Activated gamma-delta T cell treated with anti-CD3 and anti-CD28 coated beads, Interleukin-2, amount 50 U/mL, for 16 hours (primary cell): ENCODE measurements around the gene GLYR1.
A peak's percentile ranks its signal among the peaks of the same experiment; 100 is the strongest.
"Not testable (repeated sequence)": the region's sequence is repeated elsewhere in the genome, so short reads cannot be mapped to it uniquely, and the experiment has no call there.

ENCODE experiments used
- DNase-seq: peaks from one replicate; pipeline ENCODE4 v3.0.0-alpha.2; 2020; ENCODE audit warnings: low read depth

Gene GLYR1

GRCh38 chr16:4787627-4788482, 59.2 kb downstream of the GLYR1 start, which contains the start of gene SEPTIN12:
SEPTIN12 (minus strand) TSS chr16:4788345; CDS start chr16:4787645, 700 bp downstream.
- no peak for DNase-seq

GRCh38 chr16:4787068-4787467, 60.0 kb downstream of the GLYR1 start:
- no peak for DNase-seq

- no peak for DNase-seq
Measured at GRCh38 chr16:4785758-4786433, 61.2 kb downstream of the GLYR1 start.

GRCh38 chr16:4784444-4784987, 62.6 kb downstream of the GLYR1 start:
- DNase-seq, result not testable (repeated sequence)

GRCh38 chr16:4783951-4784336, 63.1 kb downstream of the GLYR1 start:
- no peak for DNase-seq

GRCh38 chr16:4783251-4783950, 63.7 kb downstream of the GLYR1 start:
- no peak for DNase-seq

GRCh38 chr16:4780235-4780634, 66.9 kb downstream of the GLYR1 start:
- DNase-seq, result no peak

- DNase-seq, result no peak
Measured at GRCh38 chr16:4778050-4778392, 69.1 kb downstream of the GLYR1 start.

GRCh38 chr16:4777339-4778049, 69.6 kb downstream of the GLYR1 start:
- DNase-seq, result no peak

GRCh38 chr16:4776141-4776705, 70.9 kb downstream of the GLYR1 start:
- DNase-seq, result no peak

- DNase-seq, result no peak
Measured at GRCh38 chr16:4775005-4775404, 72.1 kb downstream of the GLYR1 start.

- no peak for DNase-seq
Measured at GRCh38 chr16:4772351-4772750, 74.7 kb downstream of the GLYR1 start.

GRCh38 chr16:4771646-4772045, 75.4 kb downstream of the GLYR1 start:
- DNase-seq, result no peak

- no peak for DNase-seq
Measured at GRCh38 chr16:4769306-4769638, 77.8 kb downstream of the GLYR1 start.

- peak; percentile 66 for DNase-seq
Measured at GRCh38 chr16:4768549-4769305, 78.4 kb downstream of the GLYR1 start.

- DNase-seq, result no peak
Measured at GRCh38 chr16:4767872-4768548, 79.1 kb downstream of the GLYR1 start.

- DNase-seq, result peak; percentile 96
Measured at GRCh38 chr16:4766875-4767628, 80.0 kb downstream of the GLYR1 start, which contains the start of gene ZNF500. ZNF500 (minus strand) TSS chr16:4767162; CDS start chr16:4765978, 1,184 bp downstream.

GRCh38 chr16:4765511-4766474, 81.3 kb downstream of the GLYR1 start:
- no peak for DNase-seq
